NT2/D1 (cell line): ENCODE measurements around the gene TOMM20.

Experiments
- SUZ12 ChIP-seq: IDR thresholded peaks from 2 replicates; pipeline ENCODE4 v1.6.1; 2011; ENCODE audit not compliant: insufficient read length, insufficient read depth; ENCODE audit errors: extremely low read depth
- ZNF274 ChIP-seq: IDR thresholded peaks from 2 replicates; pipeline ENCODE4 v1.6.1; 2011; ENCODE audit warnings: mild to moderate bottlenecking, low read depth, low read length

GRCh38 chr1:235127732-235128455 lies 743 bp downstream of the TOMM20 start:
- TF ChIP-seq ZNF274, result no peak
- no peak for TF ChIP-seq SUZ12
